Mucosa of descending colon (tissue), 3 donors: ENCODE data around the gene TTC33. TPM values are rescaled to one million over a fixed set of nuclear protein-coding genes. Genes with fewer than 3 reads are reported as not detected.
A peak's percentile ranks its signal among the peaks of the same experiment; 100 is the strongest.

Experiments
- ATAC-seq: fragments of 200-7000 bp; cut with Tn5 transposase; one replicate; pipeline ENCODE4 v1.9.1; 2020; ENCODE audit warnings: mild to moderate bottlenecking, moderate library complexity
- DNase-seq, 3 donors: peaks; one replicate each; pipeline ENCODE4 v3.0.0-alpha.2; 2020
- H3K36me3 ChIP-seq: fragments of 200-600 bp; one replicate; pipeline ENCODE4 v1.8.0; 2021; ENCODE audit warnings: low read depth, mild to moderate bottlenecking
- H3K4me1 ChIP-seq: fragments of 200-600 bp; one replicate; pipeline ENCODE4 v1.8.0; 2021; ENCODE audit warnings: low read depth, mild to moderate bottlenecking
- H3K4me3 ChIP-seq: fragments of 200-600 bp; one replicate; pipeline ENCODE4 v1.8.0; 2021; ENCODE audit warnings: mild to moderate bottlenecking
- H3K9me3 ChIP-seq: fragments of 200-600 bp; one replicate; pipeline ENCODE4 v1.8.0; 2021; ENCODE audit warnings: mild to moderate bottlenecking
- CTCF ChIP-seq: fragments of 200-600 bp; IDR thresholded peaks from one replicate; pipeline ENCODE4 v1.8.0; 2022; ENCODE audit warnings: antibody characterized with exemption, mild to moderate bottlenecking
- intact Hi-C, 2 donors: fragments of 100-400 bp; cut with DNase I in 1 of 2; cut with micrococcal nuclease in 1 of 2; formaldehyde crosslinking; loops; one replicate each; pipeline versions ENCODE4 v1.11.0 to v1.11.1; 2022; cut with DNase I, micrococcal nuclease
- total RNA-seq, 3 donors: library from RNA; stranded (reverse); fragmentation: NEBNext Ultra II Directional in 2 of 3; extraction: Animal tissue kit (Norgen Biotek cat#: 25700) in 2 of 3; gene quantifications; one replicate each; pipeline versions ENCODE4 v1.2.1 to v1.2.4, GENCODE V29; 2021 to 2023
- donor health status: DM: no; HTN: no; CAD: no; lungs with moderate emphysema.
- donor health status: DM: no; HTN: no; CAD: no.
- donor health status: DM: no; HTN: yes; CAD: no.

The TTC33 gene
- total RNA-seq, 3 donors from 2014 or later: 15.1 to 22.6 (median 17.2) TPM

GRCh38 chr5:40757400-40757799 lies 1.6 kb upstream of the TTC33 start:
- no peak for TF ChIP-seq CTCF
- Histone ChIP-seq H3K4me1 (no peaks in the 10 kb centered on the region), H3K4me3 (no peak overlapping the region), H3K9me3 (no peaks in the 10 kb centered on the region), H3K36me3 (no peaks in the 10 kb centered on the region)
- DNase-seq: no peak
- intact Hi-C loops: loop anchor here in 1 of 2 donors (5.0 kb wide), 1 partner anchor 80 kb away; the partner anchor contains the start of gene RPL37
- ATAC-seq: no peak

- Histone ChIP-seq H3K9me3 (no peaks in the 10 kb centered on the region), H3K36me3 (no peaks in the 10 kb centered on the region), H3K4me3 (peak overlapping the region; percentile 80), H3K4me1 (no peaks in the 10 kb centered on the region)
- TF ChIP-seq CTCF: peak; percentile 36
- intact Hi-C loops: loop anchor here in 1 of 2 donors (5.0 kb wide), 1 partner anchor 82 kb away; the partner anchor contains the start of gene RPL37
- peak; percentile 89 for ATAC-seq
- DNase-seq: peak; percentile 67 to 79 (median 72)
Observed at GRCh38 chr5:40755093-40755406, 711 bp downstream of the TTC33 start.

GRCh38 chr5:40754381-40755092 lies 1.2 kb downstream of the TTC33 start:
- Histone ChIP-seq H3K4me1 (no peaks in the 10 kb centered on the region), H3K4me3 (peak overlapping the region; percentile 80), H3K9me3 (no peaks in the 10 kb centered on the region), H3K36me3 (no peaks in the 10 kb centered on the region)
- TF ChIP-seq CTCF: no peak
- intact Hi-C loops: loop anchor here in 1 of 2 donors (5.0 kb wide), 1 partner anchor 83 kb away; the partner anchor contains the start of gene RPL37
- no peak for DNase-seq
- ATAC-seq: no peak

GRCh38 chr5:40746703-40747102 lies 9.1 kb downstream of the TTC33 start:
- TF ChIP-seq CTCF: no peak
- H3K9me3 ChIP-seq: no peaks in the 10 kb centered on the region
- H3K4me1 ChIP-seq: no peaks in the 10 kb centered on the region
- no peaks in the 10 kb centered on the region for H3K36me3 ChIP-seq
- no peak for ATAC-seq
- DNase-seq: no peak
- intact Hi-C loops: no loop called here
- no peak overlapping the region for H3K4me3 ChIP-seq

- intact Hi-C loops: no loop called here
Observed at GRCh38 chr5:40743771-40744170, 12.0 kb downstream of the TTC33 start.

More at GRCh38 chr5:40743771-40744170, 12.0 kb downstream of the TTC33 start:
- Histone ChIP-seq H3K4me1 (no peaks in the 10 kb centered on the region), H3K9me3 (no peaks in the 10 kb centered on the region), H3K4me3 (no peak overlapping the region), H3K36me3 (no peaks in the 10 kb centered on the region)
- DNase-seq (no peak), ATAC-seq (no peak)
- TF ChIP-seq CTCF: no peak
